NCI-H748 treated with DMSO at 0.1 percent for 48 hours (cell line): ENCODE results near the gene MMD.
"Not testable (repeated sequence)": the region's sequence is repeated elsewhere in the genome, so short reads cannot be mapped to it uniquely, and the experiment has no call there.

ENCODE experiments used
- DNase-seq: peaks from one replicate; lab custom pipeline; 2025; lab: John Stamatoyannopoulos, UW

MMD gene

GRCh38 chr17:55391764-55392467 lies 29.7 kb downstream of the MMD start:
- DNase-seq, result no peak

DNA sequence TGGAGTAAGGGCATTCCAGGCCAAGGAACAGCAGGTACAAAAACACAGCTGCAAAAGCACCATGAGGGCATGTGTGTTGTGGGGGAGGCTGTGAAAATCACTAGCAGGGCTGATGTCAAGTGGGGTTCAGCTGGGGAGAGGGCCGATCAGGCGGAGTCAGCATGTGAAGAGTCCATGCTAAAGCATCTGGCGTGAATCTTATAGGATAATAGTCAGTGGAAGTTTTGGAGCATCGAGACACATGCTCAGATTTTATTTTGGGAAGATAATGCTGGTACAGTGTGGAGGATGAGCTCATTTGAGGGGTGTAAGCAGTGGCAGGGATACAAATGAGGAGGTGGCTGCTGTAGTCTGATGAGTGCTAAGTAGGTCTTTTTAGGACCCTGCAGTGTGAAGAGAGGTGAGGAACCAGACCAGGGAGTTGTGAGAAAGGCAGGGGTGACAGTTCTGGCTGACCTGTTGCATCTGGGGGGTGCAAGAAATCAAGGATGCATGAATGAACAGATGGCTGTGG lies 30.3 kb downstream of the MMD start:
- no peak for DNase-seq

- DNase-seq, result no peak
Observed at GRCh38 chr17:55390364-55390977, 31.2 kb downstream of the MMD start.

GRCh38 chr17:55389715-55390114 lies 31.9 kb downstream of the MMD start:
- DNase-seq, result not testable (repeated sequence)

GRCh38 chr17:55388842-55389241 lies 32.8 kb downstream of the MMD start:
- no peak for DNase-seq

DNA sequence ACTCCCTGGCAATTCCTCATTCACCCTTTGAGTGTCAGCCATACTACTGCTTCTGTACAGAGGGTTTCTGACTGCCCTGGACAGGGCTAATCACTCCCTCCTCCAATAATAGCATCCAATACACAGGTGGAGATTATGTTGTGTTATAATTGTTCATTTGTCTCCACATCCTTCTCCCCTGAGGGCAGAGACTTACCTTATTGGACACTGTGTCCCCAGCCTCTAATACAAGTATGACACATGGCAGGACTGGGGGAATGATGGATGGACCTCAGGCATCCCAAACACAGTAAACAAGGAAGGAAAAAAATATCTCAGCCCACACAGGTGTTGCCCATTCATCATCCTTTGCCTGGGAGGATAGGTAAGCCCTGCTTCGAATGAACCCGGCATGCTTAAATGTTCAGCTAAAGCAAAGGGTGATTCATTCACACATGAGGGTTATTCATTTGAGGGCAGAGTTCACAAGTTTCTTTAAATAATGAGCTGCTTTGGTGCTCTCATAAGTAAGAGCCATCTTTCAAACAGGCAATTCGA lies 34.8 kb downstream of the MMD start:
- DNase-seq, result no peak

- DNase-seq, result no peak
Observed at GRCh38 chr17:55384643-55385232, 36.9 kb downstream of the MMD start.

DNA sequence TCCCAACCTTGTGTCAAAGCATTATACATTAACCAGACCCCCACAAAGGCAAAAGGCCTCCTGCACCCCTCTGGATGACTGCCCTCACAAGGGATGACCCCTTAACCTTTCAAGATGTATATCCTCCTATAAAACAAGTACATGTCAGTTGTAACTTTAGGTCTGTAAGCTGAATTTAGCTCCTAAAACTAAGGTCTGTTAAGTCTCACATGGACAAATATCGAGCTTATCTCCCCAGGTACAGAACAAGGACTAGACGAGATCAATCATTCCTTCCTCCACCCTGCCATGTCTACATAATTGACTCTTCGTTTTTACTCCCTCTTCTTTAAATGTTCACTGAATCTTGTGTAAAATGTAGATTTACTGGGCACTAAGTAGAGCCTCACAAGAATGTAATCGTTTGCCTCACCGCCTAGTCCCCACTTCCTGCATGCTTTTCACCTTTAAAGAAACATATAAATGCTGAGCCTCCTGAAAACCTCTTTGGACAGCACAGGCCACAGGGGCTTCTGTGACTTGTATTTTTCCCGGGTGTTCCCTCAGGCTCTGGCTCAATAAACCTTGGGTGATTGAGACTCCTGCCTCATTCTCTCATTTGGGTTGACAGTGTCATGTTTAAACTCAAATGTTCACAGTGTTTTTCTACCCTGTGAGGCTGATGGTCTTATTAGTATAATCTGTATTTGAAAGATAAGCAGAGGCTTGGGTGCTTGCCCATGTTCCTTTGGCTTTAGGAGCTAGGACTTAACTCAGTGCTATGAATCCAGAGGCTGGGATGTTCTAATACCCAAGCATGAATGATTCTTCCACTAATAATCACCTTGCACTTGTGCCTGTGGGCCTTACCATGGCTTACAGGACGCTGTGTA lies 37.6 kb downstream of the MMD start:
- DNase-seq, result no peak

GRCh38 chr17:55381017-55381770 lies 40.4 kb downstream of the MMD start:
- DNase-seq, result no peak

DNA sequence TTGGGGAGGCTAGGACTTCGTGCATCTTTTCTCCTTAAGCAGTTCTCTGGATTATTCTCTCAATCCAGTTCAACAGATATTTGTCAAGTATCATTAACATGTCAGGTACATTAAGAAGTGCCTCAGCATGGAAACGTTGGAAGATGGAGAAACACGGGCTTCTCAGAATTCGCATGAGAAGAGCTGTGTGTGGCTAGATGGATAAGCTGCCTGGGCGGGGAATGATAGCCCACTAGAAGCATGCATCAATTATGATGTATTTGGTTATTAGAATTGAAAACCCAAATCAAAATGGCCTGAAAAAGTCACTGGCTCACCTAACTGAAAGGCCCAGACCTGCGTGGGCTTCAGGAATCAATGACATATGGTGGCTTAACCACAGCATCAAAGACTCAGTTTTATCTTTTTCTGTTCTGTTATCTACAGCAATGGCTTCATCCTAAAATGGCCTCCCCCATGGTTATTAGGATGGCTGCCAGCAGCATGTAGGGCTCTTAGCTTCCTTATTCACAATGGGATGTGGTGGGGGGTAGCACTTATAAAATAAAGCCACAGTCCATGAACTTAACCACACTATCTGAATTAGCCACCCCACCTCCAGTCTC lies 43.9 kb downstream of the MMD start:
- DNase-seq, result no peak

- DNase-seq, result no peak
Observed at GRCh38 chr17:55368706-55369105, 52.9 kb downstream of the MMD start.

DNA sequence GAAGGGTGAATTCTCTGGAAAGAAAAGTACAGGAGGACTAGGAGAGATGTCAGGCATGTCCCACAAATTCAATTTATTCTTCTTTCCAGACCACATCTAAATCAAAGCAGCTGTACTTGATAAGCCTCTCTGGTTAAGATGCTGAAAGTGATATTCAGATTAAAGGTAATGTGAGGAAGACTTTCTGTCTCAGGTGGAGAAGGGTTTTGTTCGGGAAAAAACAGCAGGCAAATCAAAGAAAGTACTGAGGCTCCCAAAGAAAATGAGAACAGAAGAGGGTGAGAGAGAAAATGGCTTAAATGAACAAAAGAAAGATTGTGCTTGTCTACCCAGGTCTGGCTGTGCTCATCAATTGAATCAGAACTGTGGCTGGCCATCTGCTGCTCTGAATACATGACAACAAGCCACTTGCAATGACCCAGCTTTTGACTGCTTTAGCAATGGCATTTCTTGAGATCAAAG lies 55.6 kb downstream of the MMD start:
- DNase-seq, result no peak

DNA sequence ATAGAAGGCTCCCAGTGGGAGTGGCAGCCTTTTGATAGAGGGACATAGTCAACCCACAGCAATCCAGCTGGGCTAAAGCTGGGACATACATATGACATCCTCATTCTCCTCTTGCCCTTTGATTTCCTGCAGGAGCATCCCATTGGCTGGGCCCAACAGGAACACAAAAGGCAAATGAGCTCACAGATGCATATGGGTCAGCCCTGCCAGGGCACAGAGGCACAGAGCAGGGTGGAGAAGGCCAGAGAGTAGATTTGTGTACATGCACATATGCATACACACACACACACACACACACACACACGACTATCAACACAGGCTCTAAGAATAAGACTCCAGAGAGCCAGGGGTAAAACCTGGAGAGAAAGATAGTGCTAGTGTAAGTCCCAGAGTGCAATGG lies 58.6 kb downstream of the MMD start:
- no peak for DNase-seq

- no peak for DNase-seq
Observed at GRCh38 chr17:55360971-55361370, 60.7 kb downstream of the MMD start.

GRCh38 chr17:55356434-55357328 lies 65.0 kb downstream of the MMD start:
- peak; percentile 39 for DNase-seq

DNA sequence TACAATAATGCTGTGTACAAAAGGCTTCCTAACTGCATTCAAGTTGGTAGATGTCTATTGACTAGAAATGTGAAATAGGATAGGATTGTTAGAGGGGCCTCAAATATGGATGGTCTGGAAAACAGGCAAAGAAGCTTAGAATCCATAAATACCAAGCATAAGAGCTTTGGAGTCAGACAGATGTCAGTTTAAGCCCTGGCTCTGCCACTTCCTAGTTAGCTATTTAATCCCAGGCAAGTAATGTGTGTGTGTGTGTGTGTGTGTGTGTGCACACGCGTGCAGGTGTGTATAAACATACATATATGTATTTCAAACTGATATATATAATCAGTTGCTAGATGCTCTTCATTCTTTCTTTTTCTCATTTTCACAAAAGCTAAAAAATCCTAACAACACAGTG lies 66.7 kb downstream of the MMD start:
- DNase-seq, result no peak

DNA sequence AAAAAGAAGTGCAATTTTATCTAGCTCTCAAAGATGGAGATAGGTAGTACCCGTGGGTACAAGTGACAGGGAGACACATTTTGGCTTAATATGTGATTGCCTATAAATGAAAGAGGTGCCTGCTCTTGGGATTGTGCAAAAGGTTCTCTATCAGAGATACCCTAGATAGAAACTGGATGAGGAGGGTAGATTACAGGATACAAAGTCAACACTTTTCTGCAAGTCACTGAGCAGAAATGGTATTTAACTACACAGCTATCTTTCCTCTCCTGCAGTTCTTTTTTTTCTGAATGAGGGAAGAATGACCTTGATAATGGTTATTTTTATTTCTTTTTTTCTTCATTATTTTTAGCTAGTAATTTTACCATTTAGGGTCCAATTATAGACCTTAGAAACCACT lies 67.6 kb downstream of the MMD start:
- no peak for DNase-seq

DNA sequence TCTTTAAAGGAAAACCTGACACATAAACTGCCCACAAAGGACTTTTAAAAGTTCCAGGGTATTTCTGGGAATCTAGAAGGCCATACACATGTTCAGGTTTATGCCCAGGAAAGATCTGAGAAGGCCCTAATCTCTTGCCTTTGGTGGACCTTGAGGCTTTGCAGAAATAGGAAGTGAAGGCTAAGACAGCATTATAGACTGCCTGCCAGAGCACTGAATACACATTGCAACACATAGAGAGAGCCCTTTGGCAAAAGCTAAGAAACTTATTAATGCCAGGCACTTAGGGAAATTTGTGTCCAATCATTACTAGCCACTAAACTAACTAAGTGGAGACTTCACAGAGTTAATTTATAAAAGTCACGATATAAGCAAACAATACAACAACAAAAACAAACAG lies 70.4 kb downstream of the MMD start:
- DNase-seq, result no peak

- DNase-seq, result no peak
Observed at GRCh38 chr17:55350825-55351205, 70.8 kb downstream of the MMD start.
